NB4 (cell line): Measurements from ENCODE around the gene AKAP7.

Source experiments
- CTCF ChIP-seq: IDR thresholded peaks from one replicate; pipeline ENCODE4 v1.5.1; 2012; ENCODE audit warnings: low read depth, low read length
- MYC ChIP-seq: IDR thresholded peaks from 2 replicates; pipeline ENCODE4 v1.6.1; 2011; ENCODE audit warnings: low read depth, low read length
- POLR2A ChIP-seq: IDR thresholded peaks from 2 replicates; pipeline ENCODE4 v1.6.1; 2011; ENCODE audit warnings: mild to moderate bottlenecking; ENCODE audit not compliant: insufficient read length; ENCODE audit errors: extremely low read depth

- TF ChIP-seq CTCF, result no peak
- no peak for TF ChIP-seq POLR2A
- TF ChIP-seq MYC, result no peak
Measured at GRCh38 chr6:131164506-131164905, 29.2 kb downstream of the AKAP7 start.
